Urinary bladder (tissue), 4 donors: ENCODE measurements around the gene CORO2A. TPM values are rescaled to one million over a fixed set of nuclear protein-coding genes. Genes with fewer than 3 reads are reported as not detected.

Experiments used
- DNase-seq: peaks from one replicate; pipeline ENCODE4 v3.0.0-alpha.2; 2015; ENCODE audit errors: extremely low spot score
- H3K27ac ChIP-seq: one replicate; pipeline ENCODE4 v1.5.1; 2013; ENCODE audit warnings: low read depth, mild to moderate bottlenecking, moderate library complexity
- H3K36me3 ChIP-seq: one replicate; pipeline ENCODE4 v1.6.1; 2013; ENCODE audit warnings: mild to moderate bottlenecking, moderate library complexity; ENCODE audit not compliant: insufficient read depth
- H3K4me1 ChIP-seq: one replicate; pipeline ENCODE4 v1.6.1; 2013; ENCODE audit warnings: mild to moderate bottlenecking, moderate library complexity; ENCODE audit not compliant: insufficient read depth
- H3K4me3 ChIP-seq: one replicate; pipeline ENCODE4 v1.5.1; 2013; ENCODE audit warnings: low read depth, low read length
- WGBS: extraction: QIAGEN DNeasy Blood & Tissue Kit; methylation state at CpG from one replicate; pipeline ENCODE4 v1.1.7; 2013; 5-methylcytosine and 5-hydroxymethylcytosine counted together
- polyA plus RNA-seq: library from polyadenylated mRNA; stranded (reverse); fragments of 200-250 nt; gene quantifications from one replicate; pipeline ENCODE4 v1.2.3, GENCODE V29; 2013
- total RNA-seq: library from RNA; depleted of rRNA; stranded (reverse); fragments of >200 nt; gene quantifications from one replicate; pipeline ENCODE4 v1.2.3, GENCODE V29; 2014
- donor health status: healthy with polysubstance abuse.
- donor health status: healthy.

The CORO2A gene
- total and polyA plus RNA-seq, 2 donors = 3.4 to 4.1 TPM

GRCh38 chr9:98228392-98229089 lies 36.1 kb upstream of the CORO2A start:
- Histone ChIP-seq H3K4me1 (no peaks in the 10 kb centered on the region), H3K36me3 (peaks cover 3% of the 10 kb centered on the region), H3K27ac (no peak overlapping the region), H3K4me3 (no peak overlapping the region)
- DNase-seq = no peak
- WGBS = 87% methylated on average over 10 of the region's 10 CpGs

GRCh38 chr9:98227883-98228282 lies 35.4 kb upstream of the CORO2A start:
- Histone ChIP-seq H3K27ac (no peak overlapping the region), H3K36me3 (peaks cover 3% of the 10 kb centered on the region), H3K4me3 (no peak overlapping the region), H3K4me1 (no peaks in the 10 kb centered on the region)
- no peak for DNase-seq
- 78% methylated on average over 7 of the region's 7 CpGs for WGBS

- Histone ChIP-seq H3K4me3 (no peak overlapping the region), H3K27ac (no peak overlapping the region), H3K4me1 (no peaks in the 10 kb centered on the region), H3K36me3 (peaks cover 3% of the 10 kb centered on the region)
- 76% methylated on average over 4 of the region's 4 CpGs for WGBS
- DNase-seq = no peak
Observed at GRCh38 chr9:98226957-98227356, 34.5 kb upstream of the CORO2A start.

GRCh38 chr9:98226516-98226915 lies 34.1 kb upstream of the CORO2A start:
- Histone ChIP-seq H3K36me3 (peaks cover 3% of the 10 kb centered on the region), H3K4me3 (no peak overlapping the region), H3K4me1 (no peaks in the 10 kb centered on the region), H3K27ac (no peak overlapping the region)
- WGBS = 45% methylated on average over 1 of the region's 1 CpG
- no peak for DNase-seq

- peaks cover 3% of the 10 kb centered on the region for H3K36me3 ChIP-seq
- H3K4me3 ChIP-seq = no peak overlapping the region
- no peaks in the 10 kb centered on the region for H3K4me1 ChIP-seq
- WGBS = 85% methylated on average over 6 of the region's 6 CpGs
- H3K27ac ChIP-seq = no peak overlapping the region
- no peak for DNase-seq
Observed at GRCh38 chr9:98225015-98225442, 32.6 kb upstream of the CORO2A start.

GRCh38 chr9:98222885-98223691 lies 30.7 kb upstream of the CORO2A start:
- 69% methylated on average over 5 of the region's 5 CpGs for WGBS
- no peak for DNase-seq
- no peaks in the 10 kb centered on the region for H3K36me3 ChIP-seq
- no peaks in the 10 kb centered on the region for H3K4me1 ChIP-seq
- H3K4me3 ChIP-seq = no peak overlapping the region
- H3K27ac ChIP-seq = no peak overlapping the region

GRCh38 chr9:98220911-98221310 lies 28.5 kb upstream of the CORO2A start:
- no peaks in the 10 kb centered on the region for H3K36me3 ChIP-seq
- 94% methylated on average over 21 of the region's 21 CpGs for WGBS
- DNase-seq = no peak

GRCh38 chr9:98219794-98220370 lies 27.4 kb upstream of the CORO2A start:
- H3K4me1 ChIP-seq = no peaks in the 10 kb centered on the region
- H3K27ac ChIP-seq = no peak overlapping the region
- WGBS = 89% methylated on average over 11 of the region's 11 CpGs
- no peaks in the 10 kb centered on the region for H3K36me3 ChIP-seq
- H3K4me3 ChIP-seq = no peak overlapping the region
- DNase-seq = no peak

More at GRCh38 chr9:98220911-98221310, 28.5 kb upstream of the CORO2A start:
- Histone ChIP-seq H3K4me3 (no peak overlapping the region), H3K4me1 (no peaks in the 10 kb centered on the region), H3K27ac (no peak overlapping the region)

GRCh38 chr9:98219364-98219716 lies 26.9 kb upstream of the CORO2A start:
- 84% methylated on average over 7 of the region's 7 CpGs for WGBS
- no peaks in the 10 kb centered on the region for H3K4me1 ChIP-seq

GRCh38 chr9:98218562-98219363 lies 26.3 kb upstream of the CORO2A start:
- H3K4me3 ChIP-seq = no peak overlapping the region
- 78% methylated on average over 11 of the region's 11 CpGs for WGBS
- no peak overlapping the region for H3K27ac ChIP-seq
- H3K4me1 ChIP-seq = no peaks in the 10 kb centered on the region
- H3K36me3 ChIP-seq = no peaks in the 10 kb centered on the region
- DNase-seq = no peak

More at GRCh38 chr9:98219364-98219716, 26.9 kb upstream of the CORO2A start:
- no peak overlapping the region for H3K27ac ChIP-seq
- no peak overlapping the region for H3K4me3 ChIP-seq
- no peaks in the 10 kb centered on the region for H3K36me3 ChIP-seq
- no peak for DNase-seq

- H3K4me3 ChIP-seq = no peak overlapping the region
- 97% methylated on average over 2 of the region's 2 CpGs for WGBS
- DNase-seq = no peak
- no peak overlapping the region for H3K27ac ChIP-seq
- H3K36me3 ChIP-seq = no peaks in the 10 kb centered on the region
- no peaks in the 10 kb centered on the region for H3K4me1 ChIP-seq
Observed at GRCh38 chr9:98217255-98217654, 24.8 kb upstream of the CORO2A start.

GRCh38 chr9:98216391-98216790 lies 24.0 kb upstream of the CORO2A start:
- 96% methylated on average over 3 of the region's 3 CpGs for WGBS
- DNase-seq = no peak
- Histone ChIP-seq H3K4me1 (no peaks in the 10 kb centered on the region), H3K4me3 (no peak overlapping the region), H3K27ac (no peak overlapping the region), H3K36me3 (no peaks in the 10 kb centered on the region)

- Histone ChIP-seq H3K4me1 (no peaks in the 10 kb centered on the region), H3K36me3 (no peaks in the 10 kb centered on the region), H3K27ac (no peak overlapping the region), H3K4me3 (no peak overlapping the region)
- DNase-seq = no peak
- WGBS = 82% methylated on average over 9 of the region's 9 CpGs
Observed at GRCh38 chr9:98215821-98216220, 23.4 kb upstream of the CORO2A start.
